K562 (cell line): ENCODE measurements around the gene MILR1. TPM values are rescaled to one million over a fixed set of nuclear protein-coding genes. Genes with fewer than 3 reads are reported as not detected.
"Not testable (repeated sequence)": the region's sequence is repeated elsewhere in the genome, so short reads cannot be mapped to it uniquely, and the experiment has no call there.

Source experiments
- ATAC-seq: fragments of 200-7000 bp; cut with Tn5 transposase; 3 replicates; pipeline ENCODE4 v1.9.1; 2020; ENCODE audit warnings: moderate library complexity
- BruUV-seq: library from RNA; stranded (reverse); fragments of 400-500 nt; replicated peaks from 2 replicates; lab custom pipeline; 2021; lab: Mats Ljungman, UMichigan
- CTCF ChIA-PET: fragments of 300-600 bp; formaldehyde crosslinking; extraction: SDS; loops from one replicate; lab custom pipeline; 2021; ENCODE audit warnings: low intra/inter-chr PET ratio; lab: Yijun Ruan, JAX
- POLR2A ChIA-PET: fragments of 300-600, 350-650 bp; sonication (Branson Sonifier 250); formaldehyde crosslinking; extraction: SDS; loops from one replicate; lab custom pipeline; 2021; ENCODE audit warnings: antibody characterized with exemption, inconsistent platforms; lab: Yijun Ruan, JAX
- DNase-seq, 4 experiments: peaks; one replicate each; pipeline versions ENCODE4 v3.0.0 to v3.0.0-alpha.2; 2011 to 2018; ENCODE audit warnings: low spot score in 3 of 4, mixed read lengths in 3 of 4; ENCODE audit errors: extremely low read depth in 1 of 4
- FAIRE-seq: peaks from 2 replicates; lab custom pipeline; 2011; peaks lifted over from hg19 to GRCh38; lab: Jason Lieb, UNC
- H2AFZ ChIP-seq: 2 replicates; pipeline ENCODE4 v1.6.0; 2011; ENCODE audit warnings: low read depth, low read length, control low read depth, inconsistent platforms
- H3K27ac ChIP-seq: fragments of 200-600 bp; 3 replicates; pipeline ENCODE4 v1.8.0; 2011; ENCODE audit warnings: low read depth, mild to moderate bottlenecking, control low read depth, inconsistent platforms, low read length, moderate library complexity, mixed read lengths; ENCODE audit errors: extremely low read depth
- H3K27me3 ChIP-seq, 2 experiments: fragments of 300-600 bp in 1 of 2; 2 replicates in 1 of 2; 3 replicates in 1 of 2; pipeline versions ENCODE4 v1.6.0 to v1.8.0; 2011; ENCODE audit warnings: inconsistent platforms in 2 of 2, low read length in 2 of 2, mild to moderate bottlenecking in 1 of 2, mixed read lengths in 1 of 2, moderate library complexity in 1 of 2; ENCODE audit not compliant: control insufficient read depth in 2 of 2, insufficient read depth in 2 of 2
- H3K36me3 ChIP-seq: fragments of 300-600 bp; 3 replicates; pipeline ENCODE4 v1.8.0; 2011; ENCODE audit warnings: mild to moderate bottlenecking, low read length, inconsistent platforms; ENCODE audit not compliant: control insufficient read depth, insufficient read depth
- H3K4me1 ChIP-seq, 2 experiments: fragments of 200-600 bp in 1 of 2; replicated peaks in 1 of 2; 2 replicates in 1 of 2; 3 replicates in 1 of 2; pipeline versions ENCODE4 v1.5.1 to v1.8.0; 2011; ENCODE audit warnings: inconsistent platforms in 2 of 2, low read length in 2 of 2, mild to moderate bottlenecking in 1 of 2, mixed read lengths in 1 of 2, moderate library complexity in 1 of 2; ENCODE audit not compliant: control insufficient read depth in 2 of 2, insufficient read depth in 2 of 2
- H3K4me2 ChIP-seq: 2 replicates; pipeline ENCODE4 v1.6.1; 2011; ENCODE audit warnings: low read length, control low read depth, inconsistent platforms, mixed read lengths; ENCODE audit not compliant: insufficient read depth
- H3K4me3 ChIP-seq: fragments of 200-600 bp; sonication (generic), shearing (Covaris generic); 2 replicates; pipeline ENCODE4 v1.5.1; 2016; ENCODE audit warnings: control low read depth, inconsistent platforms
- H3K79me2 ChIP-seq: fragments of 200-600 bp; 3 replicates; pipeline ENCODE4 v1.8.0; 2011; ENCODE audit warnings: low read length, inconsistent platforms; ENCODE audit not compliant: control insufficient read depth, insufficient read depth
- H3K9ac ChIP-seq, 2 experiments: 2 replicates each; pipeline versions ENCODE4 v1.6.0 to v1.6.1; 2011; ENCODE audit warnings: low read depth in 2 of 2, low read length in 2 of 2, control low read depth in 1 of 2, inconsistent platforms in 1 of 2, mild to moderate bottlenecking in 1 of 2, mixed read lengths in 1 of 2; ENCODE audit not compliant: insufficient read depth in 1 of 2
- H3K9me1 ChIP-seq: one replicate; pipeline ENCODE4 v1.6.0; 2011; ENCODE audit warnings: inconsistent platforms, mild to moderate bottlenecking, low read length, moderate library complexity; ENCODE audit not compliant: control insufficient read depth, insufficient read depth
- H3K9me3 ChIP-seq: replicated peaks from 2 replicates; pipeline ENCODE4 v1.5.1; 2011; ENCODE audit warnings: low read depth, low read length, inconsistent platforms; ENCODE audit not compliant: control insufficient read depth, insufficient read depth
- H4K20me1 ChIP-seq: replicated peaks from 2 replicates; pipeline ENCODE4 v1.6.1; 2011; ENCODE audit warnings: low read length, inconsistent platforms, mixed read lengths; ENCODE audit not compliant: control insufficient read depth, insufficient read depth
- ADNP ChIP-seq: fragments of 200-800 bp; sonication (Bioruptor generic); IDR thresholded peaks from 2 replicates; pipeline ENCODE4 v1.6.1; 2016; ENCODE audit warnings: missing genetic modification characterization, missing compliant biosample characterization
- ESRRA ChIP-seq: fragments of 450-650 bp; IDR thresholded peaks from 2 replicates; pipeline ENCODE4 v1.6.1; 2014; ENCODE audit warnings: low read depth, mild to moderate bottlenecking, moderate library complexity, borderline replicate concordance
- FOXO4 ChIP-seq: fragments of 450-650 bp; formaldehyde crosslinking; IDR thresholded peaks from 2 replicates; pipeline ENCODE4 v1.4.0; 2020; ENCODE audit warnings: mild to moderate bottlenecking, moderate library complexity
- ILF3 ChIP-seq: fragments of 450-650 bp; IDR thresholded peaks from 2 replicates; pipeline ENCODE4 v1.6.1; 2018; ENCODE audit warnings: antibody characterized with exemption, mild to moderate bottlenecking, moderate library complexity, borderline replicate concordance
- SNIP1 ChIP-seq: fragments of 450-650 bp; IDR thresholded peaks from 2 replicates; pipeline ENCODE4 v1.7.1; 2017; ENCODE audit warnings: low read depth, mild to moderate bottlenecking
- TCFL5 ChIP-seq: fragments of 250-450 bp; sonication (Bioruptor Pico); conservative IDR thresholded peaks from 2 replicates; pipeline ENCODE4 v1.6.1; 2021; ENCODE audit warnings: mild to moderate bottlenecking, moderate library complexity, matching md5 sums
- ZBTB33 ChIP-seq: sonication (generic); formaldehyde crosslinking; IDR thresholded peaks from 2 replicates; pipeline ENCODE4 v1.8.1; 2023; ENCODE audit warnings: mild to moderate bottlenecking, missing genetic modification reagents
- ZC3H8 ChIP-seq: fragments of 450-650 bp; IDR thresholded peaks from 2 replicates; pipeline ENCODE4 v1.6.1; 2017
- ZNF184 ChIP-seq: sonication (generic); formaldehyde crosslinking; IDR thresholded peaks from 2 replicates; pipeline ENCODE4 v1.5.0; 2020; ENCODE audit warnings: missing genetic modification reagents
- ZNF3 ChIP-seq: fragments of 250-450 bp; sonication (Bioruptor Pico); IDR thresholded peaks from 2 replicates; pipeline ENCODE4 v1.5.0; 2021; ENCODE audit warnings: mild to moderate bottlenecking, moderate library complexity
- ZNF384 ChIP-seq: IDR thresholded peaks from 2 replicates; pipeline ENCODE4 v1.6.1; 2012; ENCODE audit warnings: low read depth, low read length, improper control_type of control experiment
- ZNF444 ChIP-seq: fragments of 250-450 bp; sonication (Bioruptor Pico); IDR thresholded peaks from 2 replicates; pipeline ENCODE4 v1.4.0; 2020; ENCODE audit warnings: mild to moderate bottlenecking, moderate library complexity
- ZNF511 ChIP-seq: sonication (generic); formaldehyde crosslinking; IDR thresholded peaks from 2 replicates; pipeline ENCODE4 v1.8.0; 2022; ENCODE audit warnings: mild to moderate bottlenecking, missing genetic modification reagents
- ZNF707 ChIP-seq: fragments of 250-450 bp; sonication (Bioruptor Pico); conservative IDR thresholded peaks from 2 replicates; pipeline ENCODE4 v1.8.0; 2022; ENCODE audit warnings: inconsistent platforms, mild to moderate bottlenecking, moderate library complexity
- WGBS: fragments of 100-300 bp; shearing (Covaris generic); methylation state at CpG from one replicate; pipeline ENCODE4 v1.1.6; 2016; ENCODE audit warnings: low coverage, mixed read lengths; ENCODE audit not compliant: insufficient coverage; ENCODE audit errors: missing lambda C conversion rate; 5-methylcytosine and 5-hydroxymethylcytosine counted together
- in situ Hi-C: fragments of 300-500 bp; cut with MboI; formaldehyde crosslinking; loops from 4 replicates; pipeline ENCODE4 v1.15.0; 2018; ENCODE audit warnings: inconsistent platforms, mixed read lengths
- intact Hi-C: fragments of 100-400 bp; cut with micrococcal nuclease; formaldehyde crosslinking; loops from 2 replicates; pipeline ENCODE4 v1.14.2; 2022
- polyA plus RNA-seq, 8 experiments: library from polyadenylated mRNA; depleted of rRNA in 4 of 8; stranded (reverse) in 5 of 8; unstranded in 3 of 8; fragments of >200 nt; fragmentation: Nextera tagmentation in 2 of 8; fragmentation: Illumina TruSeq in 1 of 8; extraction: Ambion mirVana in 2 of 8; extraction: Trizol in 1 of 8; gene quantifications; 2 replicates each; pipeline versions ENCODE4 v1.2.1 to v1.2.3, GENCODE V29; 2011 to 2014; ENCODE audit warnings: inconsistent platforms in 1 of 8, missing spikeins in 1 of 8
- total RNA-seq, 7 experiments: library from RNA; depleted of rRNA in 6 of 7; stranded (reverse); fragments of >200 nt in 6 of 7; fragmentation: Illumina TruSeq in 2 of 7; extraction: Trizol in 2 of 7; gene quantifications; 2 replicates each; pipeline versions ENCODE4 v1.2.1 to v1.2.3, GENCODE V29; 2011 to 2021; ENCODE audit warnings: low replicate concordance in 1 of 7

Gene MILR1
- total and polyA plus RNA-seq, 9 of the 15 experiments (the other 6 are each of a cell fraction or from before 2014, with no cell fraction given): 3.8 to 14.1 (median 7.1) TPM

GRCh38 chr17:64439521-64439920 lies 9.4 kb upstream of the MILR1 start:
- H2AFZ ChIP-seq, ATAC-seq, H4K20me1 ChIP-seq, CTCF ChIA-PET, H3K36me3 ChIP-seq, BruUV-seq, in situ Hi-C loops, H3K9ac ChIP-seq, H3K9me1 ChIP-seq, H3K27ac ChIP-seq, H3K4me2 ChIP-seq, FAIRE-seq, intact Hi-C loops, DNase-seq, H3K27me3 ChIP-seq, H3K4me3 ChIP-seq, H3K79me2 ChIP-seq, POLR2A ChIA-PET, H3K4me1 ChIP-seq: not testable (repeated sequence)
- 44% methylated on average over 1 of the region's 1 CpG for WGBS
- TF ChIP-seq ZNF707: peak; percentile 90
- H3K9me3 ChIP-seq: peaks cover 20% of the 10 kb centered on the region

- POLR2A ChIA-PET: no interaction called here
- H3K4me3 ChIP-seq: no peak overlapping the region
- no peaks in the 10 kb centered on the region for H3K79me2 ChIP-seq
- in situ Hi-C loops (no loop called here), intact Hi-C loops (no loop called here)
- peaks cover 20% of the 10 kb centered on the region for H3K9me3 ChIP-seq
- CTCF ChIA-PET: no interaction called here
- H3K4me2 ChIP-seq: no peak overlapping the region
- no peaks in the 10 kb centered on the region for H3K36me3 ChIP-seq
- ATAC-seq: no peak
- FAIRE-seq: no peak
- H3K27me3 ChIP-seq: no peaks in the 10 kb centered on the region
- H2AFZ ChIP-seq: no peak overlapping the region
- no peak overlapping the region for H3K27ac ChIP-seq
- DNase-seq: no peak
- H3K4me1 ChIP-seq: peaks cover 4 to 9% of the 10 kb centered on the region in 2 experiments; a peak in 4 of 5 replicates
- H4K20me1 ChIP-seq: no peaks in the 10 kb centered on the region
- WGBS: 79% methylated on average over 2 of the region's 2 CpGs
- BruUV-seq: no TSS peak
- H3K9ac ChIP-seq: no peak overlapping the region
- no peaks in the 10 kb centered on the region for H3K9me1 ChIP-seq
- TF ChIP-seq ADNP (tag) (no peak), ILF3 (no peak), ZC3H8 (no peak), ZBTB33 (CRISPR knock-in tag) (no peak), ZNF3 (CRISPR knock-in tag) (no peak), ZNF511 (CRISPR knock-in tag) (no peak), TCFL5 (CRISPR knock-in tag) (no peak), ESRRA (no peak), FOXO4 (CRISPR knock-in tag) (no peak), ZNF184 (CRISPR knock-in tag) (no peak), ZNF384 (no peak), ZNF444 (no peak), SNIP1 (no peak)
These were observed 9.0 kb upstream of the MILR1 start for GRCh38 chr17:64439956-64440355.
